Measurements from ENCODE around the gene P2RY8.
"Not testable (repeated sequence)": the region's sequence is repeated elsewhere in the genome, so short reads cannot be mapped to it uniquely, and the experiment has no call there.

The P2RY8 gene

DNA sequence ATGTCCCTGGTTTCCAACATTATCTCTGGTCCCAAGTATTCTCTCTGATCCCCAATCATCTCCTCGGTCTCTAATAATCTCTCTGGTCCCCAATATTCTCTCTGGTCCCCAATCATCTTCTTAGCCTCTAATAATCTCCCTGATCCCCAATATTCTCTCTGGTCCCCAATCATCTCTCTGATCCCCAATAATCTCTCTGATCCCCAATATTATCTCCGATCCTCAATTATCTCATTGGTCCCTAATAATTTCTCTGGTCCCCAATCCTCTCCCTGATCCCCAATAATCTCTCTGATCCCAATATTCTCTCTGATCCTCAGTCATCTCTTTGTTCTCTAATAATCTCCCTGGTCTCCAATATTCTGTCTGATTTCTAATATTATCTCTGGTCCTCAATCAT lies 16.6 kb downstream of the P2RY8 start:
- no peak for DNase-seq (ENCODE audit: low read depth)

DNA sequence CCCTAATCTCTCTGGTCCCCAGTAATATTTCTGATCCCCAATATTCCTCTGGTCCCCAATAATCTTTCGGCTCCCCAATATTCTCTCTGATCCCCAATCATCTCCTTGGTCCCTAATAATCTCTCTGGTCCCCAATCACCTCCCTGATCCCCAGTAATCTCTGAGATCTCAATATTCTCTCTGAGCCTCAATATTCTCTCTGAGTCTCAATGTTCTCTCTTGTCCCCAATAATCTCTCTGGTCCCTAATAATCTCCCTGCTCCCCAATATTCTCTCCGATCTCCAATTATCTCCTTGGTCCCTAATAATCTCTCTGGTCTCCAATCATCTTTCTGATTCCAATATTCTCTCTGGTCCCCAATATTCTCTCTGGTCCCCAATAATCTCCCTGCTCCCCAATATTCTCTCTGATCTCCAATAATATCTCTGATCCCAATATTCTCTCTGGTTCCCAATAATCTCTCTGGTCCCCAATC lies 17.9 kb downstream of the P2RY8 start:
- no peak for DNase-seq (ENCODE audit: low read depth)

DNA sequence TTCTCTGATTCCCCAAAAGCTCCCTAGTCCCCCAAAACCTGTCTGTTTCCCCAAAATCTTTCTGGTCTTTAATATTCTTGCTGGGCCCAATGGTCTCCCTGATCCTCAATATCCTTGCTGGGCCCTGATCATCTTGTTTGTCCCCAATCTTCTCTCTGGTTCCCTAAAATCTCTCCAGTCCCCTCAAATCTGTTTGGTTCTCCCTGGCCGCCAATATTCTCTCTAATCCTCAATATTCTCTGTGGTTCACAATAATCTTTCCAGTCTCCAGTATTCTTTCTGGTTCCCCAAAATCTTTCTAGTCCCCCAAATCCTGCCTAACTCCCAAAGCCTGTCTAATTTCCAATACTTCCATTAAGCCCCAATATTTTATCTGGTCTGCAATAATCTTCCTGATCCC lies 18.5 kb downstream of the P2RY8 start:
- no peak for DNase-seq (ENCODE audit: low read depth)

DNA sequence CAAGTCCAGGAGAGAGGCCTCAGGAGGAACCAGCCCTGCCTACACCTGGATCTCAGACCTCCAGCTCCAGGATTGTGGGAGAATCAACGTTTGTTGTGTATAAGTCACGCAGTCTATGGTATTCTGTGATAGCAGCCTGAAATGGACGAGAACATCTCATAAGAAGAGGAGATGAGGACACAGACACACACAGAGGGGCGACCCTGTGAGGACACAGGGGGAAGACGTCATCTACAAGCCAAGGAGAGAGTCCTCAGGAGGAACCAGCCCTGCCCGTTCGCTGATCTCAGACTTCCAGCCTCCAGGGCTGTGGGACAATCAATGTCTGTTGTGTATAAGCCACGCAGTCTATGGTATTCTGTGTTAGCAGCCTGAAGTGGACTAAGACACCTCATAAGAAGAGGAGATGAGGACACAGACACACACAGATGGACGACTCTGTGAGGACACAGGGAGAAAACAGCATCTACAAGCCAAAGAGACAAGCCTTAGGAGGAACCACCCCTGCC lies 20.3 kb downstream of the P2RY8 start:
- DNase-seq (ENCODE audit: low read depth) = no peak

DNA sequence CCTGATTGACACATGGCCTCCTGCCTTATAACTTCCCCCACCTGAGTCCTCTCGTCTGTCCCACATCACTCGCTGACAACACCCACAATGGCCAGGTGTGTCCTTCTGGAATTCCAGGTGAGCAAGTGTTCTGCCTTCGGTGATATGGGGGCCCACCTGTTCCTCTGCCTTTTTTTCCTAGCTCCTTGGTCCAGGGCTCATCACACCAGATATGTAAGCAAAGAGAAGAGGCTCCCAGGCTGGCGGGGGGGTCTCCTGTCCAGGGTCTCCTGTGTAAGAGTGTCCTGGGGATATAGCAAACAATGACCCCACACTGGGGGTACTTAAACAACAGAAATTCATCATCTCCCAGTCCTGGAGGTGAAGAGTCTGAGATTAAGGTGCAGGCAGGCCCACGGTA lies 25.2 kb downstream of the P2RY8 start:
- no peak for DNase-seq (ENCODE audit: low read depth)

DNA sequence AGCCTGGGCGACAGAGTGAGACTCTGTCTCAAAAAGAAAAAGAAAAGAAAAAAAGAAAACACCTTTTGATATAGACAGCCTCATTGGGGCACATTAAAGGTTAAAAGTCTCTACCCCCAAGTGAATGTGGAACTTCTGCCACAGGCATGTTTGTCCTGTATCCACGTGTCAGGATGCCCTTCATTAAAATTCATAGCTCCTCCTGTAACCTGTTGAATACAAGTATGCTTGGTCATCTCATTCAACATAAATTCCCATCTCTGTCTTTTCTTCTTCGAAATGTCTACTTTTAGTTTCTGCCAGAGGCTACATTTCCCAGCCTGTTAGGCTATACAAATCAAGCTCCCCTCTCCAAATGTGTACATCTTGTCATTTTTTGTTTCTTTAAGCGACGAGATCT lies 25.8 kb downstream of the P2RY8 start:
- DNase-seq (ENCODE audit: low read depth) = no peak

DNA sequence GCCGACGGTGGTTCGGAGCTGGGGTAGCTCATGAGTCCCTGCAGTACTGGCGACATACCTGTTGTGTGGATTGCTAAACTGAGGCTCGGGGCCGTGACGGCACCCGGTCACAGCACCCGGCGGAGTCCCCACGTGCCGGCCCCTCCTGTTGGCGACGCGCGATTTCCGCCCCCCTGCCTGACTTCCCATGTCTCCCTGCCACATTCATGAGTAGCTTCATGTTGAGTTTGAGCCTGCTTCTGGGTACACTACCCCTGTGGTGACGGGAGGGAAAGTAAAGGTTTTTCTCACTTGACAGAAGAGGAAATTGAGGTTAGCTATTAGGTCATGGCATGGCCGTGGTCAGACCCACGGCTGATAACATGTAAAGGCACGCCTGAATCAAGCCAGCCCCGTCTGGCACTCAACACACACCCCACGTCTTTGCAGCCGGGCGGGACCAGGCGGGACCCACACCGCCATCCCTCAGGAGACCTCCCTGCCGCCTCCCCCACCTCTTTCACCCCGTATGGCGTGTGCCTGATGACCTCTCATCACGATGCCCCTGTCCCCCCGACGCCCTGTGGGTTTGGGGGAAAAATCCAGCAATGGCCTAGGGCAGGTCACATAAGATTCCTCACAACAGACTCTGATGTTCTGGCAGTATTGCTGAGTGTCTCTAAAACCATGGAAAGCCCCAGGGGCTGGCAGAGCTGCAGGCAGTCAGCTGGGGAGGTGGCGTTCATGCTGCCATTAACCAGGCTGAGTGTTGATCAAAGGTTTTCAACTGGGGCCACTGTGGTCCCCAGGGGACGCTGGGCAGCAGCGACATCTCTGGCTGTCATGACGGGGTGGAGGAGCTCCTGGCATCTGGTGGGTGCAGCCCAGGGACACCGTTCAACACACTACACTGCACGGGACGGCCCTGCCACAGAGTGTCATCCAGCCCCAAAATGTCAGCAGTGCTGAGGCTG lies 29.2 kb downstream of the P2RY8 start:
- peak; percentile 19 for DNase-seq (ENCODE audit: low read depth)

DNA sequence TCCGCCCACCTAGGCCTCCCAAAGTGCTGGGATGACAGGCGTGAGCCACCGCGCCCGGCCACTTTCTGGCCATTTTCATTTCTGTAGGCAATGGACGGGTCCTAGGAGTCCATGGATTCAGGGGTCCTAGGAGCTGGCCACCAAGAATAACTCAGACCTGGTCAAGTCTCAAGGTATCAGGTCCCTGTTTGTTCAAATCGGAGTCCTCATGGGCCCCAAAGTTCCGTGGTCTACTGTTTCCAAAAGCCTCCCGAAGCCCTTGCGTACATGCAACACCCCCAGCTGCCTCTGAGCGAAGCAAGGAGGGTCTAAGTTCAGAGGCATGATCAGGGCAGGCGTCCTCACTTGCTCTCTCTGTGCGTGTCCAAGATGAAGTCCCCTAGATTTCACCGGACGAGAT lies 30.1 kb downstream of the P2RY8 start:
- no peak for DNase-seq (ENCODE audit: low read depth)

DNA sequence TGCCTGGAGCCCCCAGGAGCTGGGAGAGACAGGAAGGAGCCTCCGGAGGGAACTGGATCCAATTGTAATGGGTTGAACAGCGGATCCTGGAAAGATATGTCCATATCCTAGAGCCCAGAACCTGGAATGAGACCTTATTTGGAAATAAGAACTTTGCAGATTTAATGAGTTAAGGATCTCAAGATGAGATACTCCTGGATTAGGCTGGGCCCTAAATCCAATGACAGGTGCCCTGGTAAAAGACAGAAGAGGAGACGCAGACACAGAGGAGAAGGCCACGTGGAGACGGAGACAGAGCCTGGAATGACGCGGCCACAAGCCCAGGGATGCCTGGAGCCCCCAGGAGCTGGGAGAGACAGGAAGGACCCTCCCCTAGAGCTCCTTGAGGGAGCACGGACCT lies 34.1 kb downstream of the P2RY8 start:
- DNase-seq (ENCODE audit: low read depth) = no peak

DNA sequence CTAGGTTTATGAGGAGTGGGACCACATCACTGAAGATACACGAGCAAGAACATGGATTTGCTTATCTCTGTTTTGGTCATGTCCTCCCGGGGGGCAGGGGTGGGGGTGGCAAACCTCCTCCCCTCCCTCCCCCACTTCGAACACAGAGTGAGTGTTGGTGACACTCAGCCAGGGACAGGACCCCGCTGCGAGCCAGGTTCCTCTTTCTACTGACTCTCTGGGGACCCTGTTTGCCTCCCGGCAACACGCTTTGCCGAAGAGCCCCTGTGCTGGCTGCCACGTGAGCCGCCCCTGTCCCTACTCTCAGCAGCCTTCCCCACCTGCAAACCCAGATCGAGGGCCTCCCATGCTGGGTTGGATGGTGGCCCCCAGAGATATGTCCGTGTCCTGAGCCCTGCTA lies 34.7 kb downstream of the P2RY8 start:
- no peak for DNase-seq (ENCODE audit: low read depth)

DNA sequence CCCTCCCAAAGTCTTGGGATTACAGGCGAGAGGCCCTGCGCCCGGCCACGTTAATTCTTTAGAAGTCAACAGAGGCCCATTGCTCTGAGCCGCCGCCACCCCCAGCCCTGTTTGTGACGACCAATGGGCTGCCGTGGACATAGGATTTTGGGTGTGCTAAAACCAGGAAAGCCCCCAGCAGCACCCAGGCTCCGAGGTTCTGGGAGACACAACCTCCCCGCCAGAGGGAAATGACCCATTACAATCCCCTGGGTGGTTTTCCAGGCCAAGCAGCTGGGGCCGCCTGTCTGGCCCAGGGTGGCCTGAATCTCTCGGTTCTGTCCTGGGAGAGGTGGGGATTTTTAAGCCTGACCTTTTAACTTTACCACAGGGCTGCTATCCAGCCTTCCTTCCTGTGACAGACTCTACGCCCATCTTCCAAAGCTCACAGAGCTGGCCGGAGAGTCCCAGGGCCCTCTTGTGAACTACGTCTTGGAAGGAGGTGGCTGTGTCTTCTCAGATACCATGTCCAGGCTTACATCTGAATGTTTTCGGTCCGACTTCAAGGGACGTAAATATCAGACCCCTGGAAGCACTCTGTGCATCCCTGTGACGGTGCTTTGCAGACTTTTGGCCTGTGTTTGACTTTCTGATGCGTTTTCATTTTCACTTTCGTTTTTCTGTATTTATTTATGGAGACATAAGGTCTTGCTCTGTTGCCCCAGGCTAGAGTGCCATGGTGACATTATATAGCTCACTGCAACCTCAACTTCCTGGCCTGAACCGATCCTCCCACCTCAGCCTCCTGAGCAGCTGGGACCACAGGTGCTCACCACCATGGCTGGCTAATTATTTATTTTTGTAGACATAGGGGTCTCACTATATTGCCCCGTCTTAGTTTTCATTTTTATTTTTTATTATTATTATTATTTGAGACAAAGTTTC lies 36.0 kb downstream of the P2RY8 start:
- DNase-seq (ENCODE audit: low read depth) = no peak

DNA sequence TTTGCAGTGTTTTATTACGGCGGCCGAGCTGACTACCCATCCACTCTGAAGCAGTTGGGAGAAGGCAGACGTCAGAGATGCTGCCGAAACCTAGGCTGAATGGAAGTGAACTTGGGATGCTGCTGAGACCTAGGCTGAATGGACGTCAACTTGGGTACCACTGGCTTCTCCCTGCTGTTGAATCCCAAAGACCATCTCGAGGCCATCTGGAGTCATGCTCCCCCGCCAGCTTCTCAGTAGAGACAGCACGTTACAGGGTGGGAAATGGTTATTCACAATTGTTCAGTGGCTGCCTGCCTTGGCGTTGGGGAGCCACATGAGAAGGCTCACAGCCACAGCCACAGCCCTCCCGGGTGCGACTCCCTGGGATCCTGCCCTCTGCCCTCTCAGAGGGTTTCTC lies 40.9 kb downstream of the P2RY8 start:
- DNase-seq (ENCODE audit: low read depth) = no peak

DNA sequence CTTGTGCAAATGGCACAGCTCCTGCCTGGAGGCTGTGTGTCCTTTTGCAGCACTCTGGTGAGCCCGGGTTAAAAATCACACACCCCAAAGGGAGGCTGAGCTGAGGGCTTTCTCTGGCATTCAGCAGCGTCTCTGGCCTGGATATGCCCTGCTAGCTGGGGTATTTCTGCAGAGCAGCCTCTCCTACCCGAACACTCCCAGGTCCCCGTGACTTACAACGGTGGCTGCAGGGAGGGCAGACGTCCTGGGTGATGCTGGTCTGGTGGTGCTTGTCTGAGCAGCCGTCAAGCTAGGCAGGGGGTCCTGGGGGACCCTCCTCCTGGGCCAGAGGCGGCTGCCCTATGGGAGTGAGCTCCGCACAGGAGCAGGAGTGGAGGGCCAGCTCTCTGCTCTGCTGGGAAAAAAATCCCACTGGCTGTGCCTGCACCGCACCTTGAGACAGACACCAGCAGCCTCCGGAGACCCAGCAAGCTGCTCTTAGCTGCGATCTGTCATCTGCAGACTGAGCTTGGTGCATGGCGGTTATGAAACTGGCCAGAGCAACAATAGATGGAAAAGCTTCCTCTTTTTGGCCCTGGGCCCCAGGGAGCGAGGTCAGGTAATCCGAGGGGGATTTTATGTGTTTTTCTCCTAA lies 43.0 kb downstream of the P2RY8 start:
- DNase-seq (ENCODE audit: low read depth) = no peak

DNA sequence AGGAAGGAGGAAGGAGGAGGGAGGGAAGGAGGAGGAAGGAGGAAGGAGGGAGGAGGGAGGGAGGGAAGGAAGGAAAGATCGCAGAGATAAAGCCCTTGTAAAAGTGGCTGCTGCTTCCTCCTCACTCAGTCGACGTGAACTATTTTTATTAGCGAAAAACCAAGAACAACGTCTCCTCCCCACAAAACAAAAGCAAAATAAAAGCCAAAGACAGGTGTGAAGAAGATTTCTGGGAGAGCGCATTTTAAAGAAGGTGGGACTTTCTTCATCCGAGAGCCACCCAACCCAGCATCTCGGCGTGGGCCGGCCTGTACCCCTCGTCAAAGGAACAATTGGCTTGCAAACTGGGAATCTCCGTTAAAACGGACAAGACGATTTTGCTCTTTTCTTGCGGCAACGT lies 43.6 kb downstream of the P2RY8 start:
- no peak for DNase-seq (ENCODE audit: low read depth)

DNA sequence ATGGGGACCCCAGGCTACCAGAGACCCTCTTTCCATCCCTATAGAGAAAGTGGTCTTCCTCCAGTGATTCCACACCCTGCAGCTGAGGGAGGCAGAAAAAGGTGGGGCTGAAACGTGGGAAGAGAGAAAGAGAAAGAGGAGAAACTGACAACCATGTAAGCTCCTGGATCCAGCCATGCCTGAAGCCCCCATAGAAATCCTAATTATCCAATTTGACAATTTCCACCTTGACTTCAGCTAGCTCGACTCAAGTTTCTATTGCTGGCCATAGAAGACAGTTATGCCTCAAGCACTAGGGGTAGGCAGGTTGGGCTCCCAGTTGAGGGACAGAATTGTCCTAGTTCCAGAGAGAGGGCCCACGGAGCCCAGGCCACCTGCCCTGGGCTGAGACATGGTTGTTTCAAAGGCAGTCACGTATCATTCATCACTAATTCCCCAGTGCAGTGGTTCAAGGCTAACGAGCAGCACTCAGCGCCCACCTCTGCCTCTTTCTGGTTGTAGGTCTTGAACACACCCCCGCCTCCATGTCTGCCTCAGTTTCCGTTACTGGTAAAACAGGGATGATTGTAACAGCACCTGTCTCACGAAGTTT lies 44.5 kb downstream of the P2RY8 start:
- DNase-seq (ENCODE audit: low read depth) = no peak

DNA sequence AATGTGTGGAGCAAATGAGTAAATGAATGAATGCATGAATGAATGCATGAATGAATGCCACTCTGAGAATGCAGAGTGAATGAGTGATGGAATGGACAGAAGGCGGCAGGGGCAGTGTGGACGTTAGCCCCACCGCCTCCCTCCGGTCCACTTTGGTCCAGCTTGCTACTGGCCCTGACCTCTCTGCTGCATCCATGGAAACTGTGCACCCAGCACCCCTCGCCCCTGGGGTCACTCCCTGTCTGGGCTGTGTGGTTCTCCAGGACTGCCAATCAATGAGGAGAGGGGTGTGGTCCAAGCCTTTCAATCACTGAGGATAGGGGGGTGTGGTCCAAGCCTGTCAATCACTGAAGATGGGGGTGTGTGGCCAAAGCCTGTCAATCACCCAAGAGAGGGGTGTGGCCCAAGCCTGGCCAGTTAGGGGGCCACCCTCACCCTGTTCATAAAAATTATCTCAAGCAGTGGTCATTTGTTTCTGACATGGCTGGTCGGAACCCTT lies 45.1 kb downstream of the P2RY8 start:
- no peak for DNase-seq (ENCODE audit: low read depth)

DNA sequence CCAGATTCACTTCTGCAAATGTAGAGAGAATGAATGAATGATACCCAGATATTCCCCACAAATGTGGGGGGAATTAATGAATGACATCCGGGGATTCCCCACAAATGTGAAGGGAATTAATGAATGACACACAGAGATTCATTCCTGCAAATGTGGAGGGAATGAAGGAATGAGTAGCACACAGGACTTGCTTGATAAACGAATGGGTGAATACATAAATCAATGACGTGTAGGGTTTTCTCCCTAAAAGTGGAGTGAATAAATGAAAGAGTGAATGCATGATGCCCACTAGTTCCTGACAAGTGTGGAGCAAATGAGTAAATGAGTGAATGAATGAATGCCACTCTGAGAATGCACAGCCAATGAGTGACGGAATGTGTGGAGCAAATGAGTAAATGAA lies 45.7 kb downstream of the P2RY8 start:
- not testable (repeated sequence) for DNase-seq (ENCODE audit: low read depth)

DNA sequence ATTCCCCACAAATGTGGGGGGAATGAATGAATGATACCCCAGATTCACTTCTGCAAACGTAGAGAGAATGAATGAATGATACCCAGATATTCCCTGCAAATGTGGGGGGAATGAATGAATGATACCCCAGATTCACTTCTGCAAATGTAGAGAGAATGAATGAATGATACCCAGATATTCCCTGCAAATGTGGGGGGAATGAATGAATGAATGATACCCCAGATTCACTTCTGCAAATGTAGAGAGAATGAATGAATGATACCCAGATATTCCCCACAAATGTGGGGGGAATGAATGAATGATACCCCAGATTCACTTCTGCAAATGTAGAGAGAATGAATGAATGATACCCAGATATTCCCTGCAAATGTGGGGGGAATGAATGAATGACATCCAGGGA lies 46.3 kb downstream of the P2RY8 start:
- not testable (repeated sequence) for DNase-seq (ENCODE audit: low read depth)

DNA sequence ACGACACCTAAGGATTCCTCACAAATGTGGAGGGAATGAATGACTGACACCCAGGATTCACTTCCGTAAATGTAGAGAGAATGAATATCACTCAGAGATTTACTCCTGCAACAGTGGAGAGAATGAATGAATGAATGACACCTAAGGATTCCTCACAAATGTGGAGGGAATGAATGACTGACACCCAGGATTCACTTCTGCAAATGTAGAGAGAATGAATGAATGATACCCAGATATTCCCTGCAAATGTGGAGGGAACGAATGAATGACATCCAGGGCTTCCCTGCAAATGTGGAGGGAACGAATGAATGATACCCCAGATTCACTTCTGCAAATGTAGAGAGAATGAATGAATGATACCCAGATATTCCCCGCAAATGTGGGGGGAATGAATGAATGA lies 47.6 kb downstream of the P2RY8 start:
- DNase-seq (ENCODE audit: low read depth) = not testable (repeated sequence)

DNA sequence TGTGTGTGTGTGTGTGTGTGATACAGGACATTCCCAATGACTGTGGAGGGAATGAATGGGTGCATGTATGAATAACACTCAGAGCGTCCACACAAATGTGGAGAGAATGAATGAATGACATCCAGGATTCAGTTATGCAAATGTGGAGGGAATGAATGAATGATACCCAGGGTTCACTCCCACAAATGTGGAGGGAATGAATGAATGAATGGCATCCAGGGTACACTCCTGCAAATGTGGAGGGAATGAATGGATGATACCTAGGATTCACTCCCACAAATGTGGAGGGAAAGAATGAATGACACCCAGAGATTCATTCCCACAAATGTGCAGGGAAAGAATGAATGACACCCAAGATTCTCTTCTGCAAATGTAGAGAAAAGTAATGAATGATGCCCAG lies 48.2 kb downstream of the P2RY8 start:
- no peak for DNase-seq (ENCODE audit: low read depth)

DNA sequence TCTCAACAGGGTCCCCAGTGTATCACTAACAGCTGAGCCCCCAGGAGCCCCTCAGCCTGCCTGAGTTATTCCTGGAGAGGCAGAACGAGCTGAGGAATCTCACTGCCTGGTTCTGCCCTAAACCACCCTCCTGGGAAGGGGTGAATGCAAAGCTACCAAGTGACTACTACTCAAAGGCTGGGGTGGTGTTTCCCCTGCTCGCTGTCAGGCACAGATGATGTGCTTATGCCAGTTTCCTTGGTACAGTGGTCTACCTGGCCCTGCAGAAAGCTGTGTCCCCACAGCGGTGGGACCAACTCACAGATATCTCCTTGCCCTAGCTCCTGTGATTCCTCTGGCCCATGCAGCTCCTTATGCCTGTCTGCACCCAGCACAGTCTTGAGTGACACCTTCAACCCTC lies 48.8 kb downstream of the P2RY8 start:
- DNase-seq (ENCODE audit: low read depth) = no peak

DNA sequence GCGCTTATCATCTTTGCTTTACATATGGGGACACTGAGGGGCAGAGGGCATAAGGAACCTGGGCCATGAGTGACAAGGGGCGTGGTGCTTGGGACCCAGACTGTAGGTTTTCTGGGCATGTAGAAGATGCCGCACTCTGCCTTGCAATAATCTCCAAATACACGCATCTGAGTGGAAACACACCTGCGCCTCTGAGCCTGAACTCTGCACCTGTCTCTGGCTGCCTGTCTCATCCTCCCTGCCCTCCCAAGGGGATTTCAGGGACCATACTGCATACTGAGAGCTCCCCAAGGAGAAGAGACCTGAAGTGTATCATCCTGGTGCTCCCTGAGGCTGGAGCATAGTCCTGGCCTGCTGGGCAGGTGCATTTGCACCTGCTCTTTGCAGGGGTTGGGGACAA lies 49.6 kb downstream of the P2RY8 start:
- no peak for DNase-seq (ENCODE audit: low read depth)

Measured in T-helper 22 cell (primary cell).